ENCODE measurements around the gene FTH1.

GRCh38 chr11:61950035-61950547 is 17.3 kb downstream of the FTH1 start, which contains the start of gene BEST1:
- TF ChIP-seq CTCF (IDR thresholded peaks at IDR 0.05 in 2 of 3, conservative IDR thresholded peaks at IDR 0.05 in 1 of 3; ENCODE audit: borderline replicate concordance in 1 of 3, insufficient read depth in 1 of 3, low read depth in 2 of 3, low read length in 2 of 3) (no peak), YY1 (IDR thresholded peaks at IDR 0.05; ENCODE audit: extremely low read depth, insufficient replicate concordance, low read depth, low read length) (no peak), POLR2A (IDR thresholded peaks at IDR 0.05; ENCODE audit: borderline replicate concordance, extremely low read depth, insufficient read depth, insufficient read length) (no peak), EZH2 (IDR thresholded peaks at IDR 0.05) (no peak), RAD21 (IDR thresholded peaks at IDR 0.05; ENCODE audit: low read depth) (no peak), ATF3 (IDR thresholded peaks at IDR 0.05) (no peak), ELF1 (IDR thresholded peaks at IDR 0.05; ENCODE audit: borderline replicate concordance, low read depth) (no peak), POLR2AphosphoS5 (IDR thresholded peaks at IDR 0.05; ENCODE audit: low read depth, low read length) (no peak), EGR1 (IDR thresholded peaks at IDR 0.05; ENCODE audit: low read depth) (no peak), EZH2phosphoT487 (IDR thresholded peaks at IDR 0.05; ENCODE audit: borderline replicate concordance) (no peak), REST (IDR thresholded peaks at IDR 0.05; ENCODE audit: low read depth) (no peak), SIN3A (IDR thresholded peaks at IDR 0.05; ENCODE audit: low read depth) (no peak), TCF7L2 (IDR thresholded peaks at IDR 0.05; ENCODE audit: borderline replicate concordance, extremely low read depth, insufficient read depth, insufficient read length) (no peak)
